HTR-8/SVneo (cell line): ENCODE measurements around the gene OR51V1.
"Not testable (repeated sequence)": the region's sequence is repeated elsewhere in the genome, so short reads cannot be mapped to it uniquely, and the experiment has no call there.

Experiments
- DNase-seq: peaks from one replicate; pipeline ENCODE4 v3.0.0; 2011; ENCODE audit warnings: low spot score, mixed read lengths; ENCODE audit not compliant: insufficient read length
- FAIRE-seq: peaks from 2 replicates; lab custom pipeline; 2011; peaks lifted over from hg19 to GRCh38; lab: Jason Lieb, UNC

Gene OR51V1, protein sequence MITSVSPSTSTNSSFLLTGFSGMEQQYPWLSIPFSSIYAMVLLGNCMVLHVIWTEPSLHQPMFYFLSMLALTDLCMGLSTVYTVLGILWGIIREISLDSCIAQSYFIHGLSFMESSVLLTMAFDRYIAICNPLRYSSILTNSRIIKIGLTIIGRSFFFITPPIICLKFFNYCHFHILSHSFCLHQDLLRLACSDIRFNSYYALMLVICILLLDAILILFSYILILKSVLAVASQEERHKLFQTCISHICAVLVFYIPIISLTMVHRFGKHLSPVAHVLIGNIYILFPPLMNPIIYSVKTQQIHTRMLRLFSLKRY

DNA sequence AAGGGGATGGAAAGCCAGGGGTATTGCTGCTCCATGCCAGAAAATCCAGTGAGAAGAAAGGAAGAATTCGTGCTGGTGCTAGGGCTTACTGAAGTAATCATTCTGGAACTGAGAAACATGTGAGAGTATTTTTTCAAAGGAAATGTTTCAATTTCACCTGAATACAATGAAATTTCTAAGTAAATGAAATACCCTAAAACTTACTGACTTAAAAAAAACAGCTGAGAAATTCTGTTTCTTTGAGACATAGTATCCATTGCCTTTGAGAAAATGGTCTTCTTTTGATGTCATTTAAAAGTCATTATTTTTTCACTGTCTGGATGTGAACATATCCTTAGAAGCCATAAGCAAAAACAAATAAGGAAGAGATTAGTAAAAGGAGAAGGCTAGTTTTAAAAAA is at the start of gene OR51V1:
Gene OR51V1 (minus strand): TSS at position 101 of the 400 bp plus-strand sequence. CDS start 0 bp downstream, at position 101.
- no peak for FAIRE-seq
- no peak for DNase-seq

DNA sequence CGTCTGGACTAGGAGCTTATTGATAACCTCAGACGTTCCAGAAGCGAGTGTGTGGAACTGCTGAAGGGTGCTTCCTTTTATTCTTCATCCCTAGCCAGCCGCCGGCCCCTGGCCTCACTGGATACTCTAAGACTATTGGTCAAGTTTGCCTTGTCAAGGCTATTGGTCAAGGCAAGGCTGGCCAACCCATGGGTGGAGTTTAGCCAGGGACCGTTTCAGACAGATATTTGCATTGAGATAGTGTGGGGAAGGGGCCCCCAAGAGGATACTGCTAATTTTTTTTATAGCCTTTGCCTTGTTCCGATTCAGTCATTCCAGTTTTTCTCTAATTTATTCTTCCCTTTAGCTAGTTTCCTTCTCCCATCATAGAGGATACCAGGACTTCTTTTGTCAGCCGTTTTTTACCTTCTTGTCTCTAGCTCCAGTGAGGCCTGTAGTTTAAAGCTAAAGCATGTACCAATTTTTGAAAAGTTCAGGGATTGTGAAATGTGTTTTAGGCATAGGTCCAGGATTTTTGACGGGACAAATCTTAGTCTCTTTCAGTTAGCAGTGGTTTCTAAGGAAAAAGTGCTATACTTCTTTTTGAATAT is 49.4 kb upstream of the OR51V1 start, which contains the start of gene HBG1:
Gene HBG1 (minus strand): TSS at position 51 of the 590 bp plus-strand sequence. CDS start 53 bp downstream, outside the sequence.
- not testable (repeated sequence) for DNase-seq, FAIRE-seq

DNA sequence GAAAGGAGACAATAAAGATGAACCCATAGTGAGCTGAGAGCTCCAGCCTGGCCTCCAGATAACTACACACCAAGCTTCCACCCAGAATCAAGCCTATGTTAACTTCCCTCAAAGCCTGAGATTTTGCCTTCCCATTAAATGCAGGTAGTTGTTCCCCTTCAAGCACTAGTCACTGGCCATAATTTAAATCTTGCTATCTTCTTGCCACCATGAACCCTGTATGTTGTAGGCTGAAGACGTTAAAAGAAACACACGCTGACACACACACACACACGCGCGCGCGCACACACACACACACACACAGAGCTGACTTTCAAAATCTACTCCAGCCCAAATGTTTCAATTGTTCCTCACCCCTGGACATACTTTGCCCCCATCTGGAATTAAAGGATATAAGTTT is 48.0 kb upstream of the OR51V1 start:
- DNase-seq, FAIRE-seq: not testable (repeated sequence)

DNA sequence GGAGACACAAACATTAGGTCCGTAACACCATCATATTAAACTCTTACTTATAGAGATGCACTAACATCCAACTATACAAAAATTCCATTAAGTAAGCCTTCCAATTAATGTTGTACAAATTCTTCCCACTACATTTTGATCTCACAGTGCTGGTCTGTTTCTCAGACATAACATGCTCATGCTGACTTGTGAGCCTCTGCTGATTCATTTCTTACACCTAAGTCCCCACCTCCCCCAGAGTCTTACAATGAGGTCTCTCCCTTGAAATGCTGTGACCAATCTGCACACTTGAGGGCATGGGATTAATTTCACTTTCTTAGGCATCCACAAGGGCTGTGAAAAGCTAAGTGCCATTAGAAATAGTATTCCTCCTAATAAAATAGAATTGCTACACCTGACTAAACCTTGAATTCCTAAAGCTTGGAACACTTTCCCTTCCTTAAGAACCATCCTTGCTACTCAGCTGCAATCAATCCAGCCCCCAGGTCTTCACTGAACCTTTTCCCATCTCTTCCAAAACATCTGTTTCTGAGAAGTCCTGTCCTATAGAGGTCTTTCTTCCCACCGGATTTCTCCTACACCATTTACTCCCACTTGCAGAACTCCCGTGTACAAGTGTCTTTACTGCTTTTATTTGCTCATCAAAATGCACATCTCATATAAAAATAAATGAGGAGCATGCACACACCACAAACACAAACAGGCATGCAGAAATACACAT is 47.1 kb upstream of the OR51V1 start:
- no peak for DNase-seq
- no peak for FAIRE-seq

DNA sequence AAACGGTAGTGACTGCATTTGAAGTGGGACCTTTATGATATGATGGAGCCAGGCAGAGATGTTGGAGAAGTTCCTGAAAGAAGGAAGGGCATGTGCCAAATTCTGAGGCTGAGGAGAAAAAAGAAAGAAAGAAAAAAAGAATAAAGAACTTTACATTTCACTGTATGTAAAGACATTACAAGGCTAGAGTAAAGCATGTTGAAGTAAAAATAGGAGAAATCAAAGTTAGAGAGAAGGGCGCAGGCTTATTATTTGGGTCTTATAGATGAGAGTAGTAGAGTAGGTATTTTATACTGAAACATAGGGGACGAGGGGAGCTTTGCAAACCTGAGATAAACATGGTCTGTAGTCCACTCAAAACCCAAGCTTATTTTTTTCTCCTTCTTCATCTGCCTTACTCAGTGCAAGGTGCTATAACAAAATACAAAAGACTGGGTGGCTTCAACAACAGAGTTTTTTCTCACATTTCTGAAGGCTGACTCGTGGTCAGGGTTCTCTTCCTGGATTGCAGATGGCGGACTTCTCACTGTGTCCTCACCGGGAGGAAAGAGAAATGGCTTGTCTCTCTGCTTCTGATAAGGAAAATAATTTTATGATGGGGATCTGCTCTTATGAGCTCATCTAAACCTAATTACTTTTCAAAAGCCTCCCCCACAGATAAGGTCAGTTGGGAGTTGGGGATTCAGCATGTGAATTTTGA is 46.4 kb upstream of the OR51V1 start:
- DNase-seq = no peak
- no peak for FAIRE-seq

DNA sequence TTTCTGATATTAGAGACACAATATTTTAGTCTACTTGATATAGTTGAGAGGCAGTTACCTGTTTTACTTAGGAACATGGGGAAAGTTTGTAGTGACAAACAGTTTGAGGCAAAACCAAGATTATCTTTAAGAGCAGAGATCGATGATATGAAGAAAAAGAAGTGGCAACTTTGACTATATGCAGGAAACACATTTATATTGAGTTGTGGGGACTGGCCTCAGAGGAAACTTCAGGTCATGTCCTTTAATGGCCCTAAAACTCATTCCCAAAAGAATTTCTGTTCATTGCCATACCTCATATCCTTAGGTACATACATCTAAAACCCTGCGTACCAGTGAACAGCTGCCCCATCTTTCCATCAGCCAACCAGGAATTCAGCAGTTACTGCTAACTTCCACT is 44.7 kb upstream of the OR51V1 start:
- DNase-seq (no peak), FAIRE-seq (no peak)

DNA sequence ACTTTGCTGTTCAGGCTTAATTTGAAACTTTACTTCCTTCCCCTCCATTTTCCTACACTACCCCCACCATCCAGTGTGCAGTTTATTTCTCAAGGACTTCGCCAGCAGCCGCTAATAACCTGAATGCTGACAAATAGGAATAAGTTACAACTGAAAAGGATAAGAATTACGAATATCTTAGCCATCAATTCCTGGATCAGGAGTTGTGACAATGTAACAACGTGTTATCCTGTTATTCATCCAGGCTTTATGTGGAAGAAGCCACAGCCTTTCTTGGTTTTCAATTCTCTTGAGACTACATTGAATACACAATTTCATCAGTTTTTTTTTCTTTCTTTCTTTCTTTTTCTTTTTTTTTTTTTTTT is 43.3 kb upstream of the OR51V1 start:
- FAIRE-seq (no peak), DNase-seq (no peak)

DNA sequence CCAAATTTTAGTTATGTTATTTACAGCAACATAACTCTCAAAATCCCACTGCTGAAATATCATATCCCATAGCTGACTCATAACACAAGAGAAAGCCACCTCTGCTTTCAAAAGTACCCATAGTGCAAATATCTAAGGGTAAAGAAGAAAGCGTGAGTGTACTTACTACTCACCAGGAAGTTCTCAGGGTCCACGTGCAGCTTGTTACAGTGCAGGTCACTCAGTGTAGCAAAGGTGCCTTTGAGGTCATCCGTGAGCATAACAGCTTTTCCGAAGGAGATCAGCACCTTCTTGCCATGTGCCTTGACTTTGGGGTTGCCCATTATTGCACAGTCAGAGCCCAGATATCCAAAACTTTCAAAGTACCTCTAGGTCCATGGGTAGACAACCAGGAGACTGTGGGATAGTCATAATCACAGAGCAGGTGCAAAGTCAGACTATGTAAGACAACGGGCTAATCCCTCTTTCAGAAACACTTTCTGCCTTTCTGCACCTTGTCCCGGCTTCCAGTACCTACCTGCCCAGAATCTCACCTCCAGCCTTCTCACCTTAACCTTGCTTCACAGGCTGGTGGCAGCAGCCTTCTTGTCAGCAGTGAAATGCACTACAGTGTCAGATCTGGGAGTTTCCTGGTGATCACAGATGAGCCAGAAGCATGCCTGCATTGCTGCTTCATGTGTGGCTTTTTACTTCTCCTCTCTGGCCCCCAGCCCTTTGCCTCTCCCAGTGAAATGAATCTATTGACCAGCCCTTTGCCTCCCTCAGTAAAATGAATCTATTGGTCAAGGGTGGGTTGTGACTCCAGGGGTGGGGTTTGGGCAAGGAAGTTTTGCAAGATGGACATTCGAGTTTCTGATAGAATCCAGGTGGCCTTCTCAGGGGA is 42.7 kb upstream of the OR51V1 start:
- DNase-seq = no peak

DNA sequence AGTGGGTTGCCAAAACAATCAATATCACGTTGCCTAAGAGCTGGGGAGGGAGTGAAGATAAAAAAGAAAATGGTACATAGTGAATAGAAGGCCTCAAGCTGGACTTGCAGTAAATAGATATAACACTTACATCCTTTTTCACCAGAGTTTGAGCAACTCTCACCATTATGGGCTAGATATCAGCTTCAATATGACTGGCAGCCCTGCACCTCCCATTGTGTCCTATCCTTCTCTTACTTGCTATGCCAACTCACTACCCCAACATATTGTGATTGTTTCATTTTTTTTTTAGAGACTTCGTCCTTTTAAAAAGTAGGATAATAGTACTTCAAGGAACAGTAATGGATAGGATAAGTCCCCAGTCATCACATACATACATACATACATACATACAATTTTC is 41.7 kb upstream of the OR51V1 start:
- no peak for FAIRE-seq

More for the DNA sequence above, 42.7 kb upstream of the OR51V1 start:
- FAIRE-seq = no peak

DNA sequence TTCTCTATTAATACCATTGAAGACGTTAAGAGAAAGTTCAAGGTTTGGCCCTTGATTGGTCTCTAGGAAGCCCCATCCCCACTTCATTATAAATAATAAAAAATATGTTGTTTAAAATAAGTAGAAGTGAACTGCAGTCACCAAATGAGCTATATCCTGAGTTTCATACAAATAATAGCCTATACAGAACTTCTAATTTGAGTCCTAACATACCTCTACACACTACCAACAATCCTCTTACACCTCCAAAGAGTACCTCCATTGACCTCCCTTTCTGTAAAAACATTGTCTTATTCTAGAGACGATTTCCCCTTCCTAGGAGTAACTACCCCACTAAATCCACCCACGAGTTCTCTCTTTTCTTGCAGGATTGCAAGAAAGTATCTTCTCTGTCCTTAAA is 41.0 kb upstream of the OR51V1 start:
- DNase-seq = no peak
- FAIRE-seq = no peak

More for the DNA sequence above, 41.7 kb upstream of the OR51V1 start:
- DNase-seq = no peak

DNA sequence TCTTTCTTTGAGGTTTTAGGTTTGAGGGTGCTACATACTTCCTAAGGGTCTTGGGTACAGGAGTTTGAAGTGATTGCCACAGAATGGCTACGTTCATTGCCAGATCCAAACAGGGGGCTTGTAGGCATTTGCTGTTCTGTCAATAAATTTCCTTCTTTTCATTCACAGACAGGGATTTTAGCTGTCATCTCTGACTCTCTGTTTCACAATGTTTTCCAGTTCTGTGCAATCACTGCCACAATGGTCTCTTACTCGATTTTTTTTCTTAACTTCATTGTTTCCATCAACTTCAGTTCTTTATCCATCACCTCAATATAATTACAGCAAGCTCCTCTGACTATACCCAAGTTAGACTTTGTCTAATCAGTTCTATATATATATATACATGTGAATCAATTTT is 40.0 kb upstream of the OR51V1 start:
- FAIRE-seq (no peak), DNase-seq (no peak)

DNA sequence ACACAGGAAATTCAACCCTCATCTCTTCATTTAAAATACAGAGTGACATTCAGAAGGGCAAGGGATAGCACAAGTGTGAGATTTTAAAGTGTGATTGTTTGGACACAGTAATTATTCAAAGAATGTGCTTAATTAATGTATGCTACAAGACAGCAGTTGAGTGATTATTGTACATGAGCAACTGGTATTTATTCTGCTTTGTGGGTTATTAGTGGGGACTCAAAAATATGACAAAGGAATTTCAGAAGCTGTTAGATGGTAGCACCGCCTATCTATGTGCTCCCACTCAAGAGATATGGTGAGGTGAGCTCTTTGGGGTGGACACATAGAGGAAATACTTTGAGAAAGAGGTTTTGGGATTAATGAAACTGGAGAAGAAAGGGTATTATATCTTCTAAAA is 39.6 kb upstream of the OR51V1 start:
- no peak for FAIRE-seq

DNA sequence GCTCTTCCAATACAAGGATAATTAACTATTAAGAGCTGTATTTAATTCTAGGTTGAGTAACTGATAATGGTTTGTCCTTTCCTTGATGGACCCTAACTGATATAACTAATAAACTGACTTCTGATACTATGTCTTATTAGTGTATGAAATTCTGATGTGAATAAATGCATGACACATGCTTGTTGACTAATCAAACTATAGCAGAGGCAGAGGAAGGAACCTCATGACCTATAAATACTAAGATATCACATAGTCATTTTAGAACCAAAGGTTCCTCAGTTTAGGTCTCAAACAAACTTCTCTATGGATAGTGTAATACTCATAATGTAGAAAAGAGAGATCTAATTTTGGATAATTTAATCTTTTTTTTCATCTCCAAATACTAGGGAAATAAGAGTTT is 38.6 kb upstream of the OR51V1 start:
- DNase-seq (no peak), FAIRE-seq (no peak)

More for the DNA sequence above, 39.6 kb upstream of the OR51V1 start:
- no peak for DNase-seq

DNA sequence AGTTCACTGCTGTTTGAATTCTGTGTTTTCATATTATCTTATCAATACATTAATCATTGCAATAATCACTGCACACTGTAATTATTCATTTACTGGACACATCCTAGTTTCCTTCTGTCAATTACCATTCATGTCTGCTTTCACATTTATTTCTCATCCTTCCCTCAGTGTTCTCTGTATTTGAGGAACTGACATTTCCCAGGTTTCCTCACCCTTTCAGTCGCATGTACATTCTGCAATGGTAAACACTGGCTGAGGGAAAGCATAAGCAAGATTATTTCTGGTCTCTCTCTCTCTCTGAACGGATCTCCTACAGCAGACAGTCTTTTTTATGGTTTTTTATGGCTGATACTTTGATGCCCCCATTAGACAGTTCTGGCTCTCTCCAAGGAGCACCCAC is 38.0 kb upstream of the OR51V1 start:
- FAIRE-seq = no peak
- no peak for DNase-seq

DNA sequence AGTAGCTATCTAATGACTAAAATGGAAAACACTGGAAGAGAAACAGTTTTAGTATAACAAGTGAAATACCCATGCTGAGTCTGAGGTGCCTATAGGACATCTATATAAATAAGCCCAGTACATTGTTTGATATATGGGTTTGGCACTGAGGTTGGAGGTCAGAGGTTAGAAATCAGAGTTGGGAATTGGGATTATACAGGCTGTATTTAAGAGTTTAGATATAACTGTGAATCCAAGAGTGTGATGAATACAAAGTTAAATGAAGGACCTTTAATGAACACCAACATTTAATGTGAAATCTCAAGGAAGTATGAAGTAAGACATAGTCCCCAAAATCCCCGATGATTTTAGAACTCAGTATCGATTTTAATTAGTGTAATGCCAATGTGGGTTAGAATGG is 36.9 kb upstream of the OR51V1 start:
- DNase-seq (no peak), FAIRE-seq (no peak)

DNA sequence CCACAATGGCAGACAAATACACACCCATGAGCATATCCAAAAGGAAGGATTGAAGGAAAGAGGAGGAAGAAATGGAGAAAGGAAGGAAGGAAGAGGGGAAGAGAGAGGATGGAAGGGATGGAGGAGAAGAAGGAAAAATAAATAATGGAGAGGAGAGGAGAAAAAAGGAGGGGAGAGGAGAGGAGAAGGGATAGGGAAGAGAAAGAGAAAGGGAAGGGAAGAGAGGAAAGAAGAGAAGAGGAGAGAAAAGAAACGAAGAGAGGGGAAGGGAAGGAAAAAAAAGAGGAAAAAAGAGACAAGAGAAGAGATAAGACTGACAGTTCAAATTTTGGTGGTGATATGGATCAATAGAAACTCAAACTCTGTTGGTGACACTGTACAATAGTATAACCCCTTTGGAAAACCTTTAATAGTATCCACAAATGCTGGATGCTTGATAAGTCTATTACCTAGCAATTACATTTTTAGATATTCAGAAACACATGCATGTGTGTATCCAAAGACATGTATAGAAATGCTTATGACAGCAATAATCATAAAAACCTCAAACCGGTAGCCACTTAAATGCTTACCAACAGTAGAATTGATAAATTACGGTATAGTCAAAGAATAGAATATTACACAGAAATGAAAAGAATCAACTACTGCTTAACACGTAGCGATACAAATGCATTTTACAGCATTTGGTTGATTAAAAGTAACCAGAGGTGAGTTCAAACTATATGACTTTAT is 35.0 kb upstream of the OR51V1 start:
- DNase-seq (no peak), FAIRE-seq (no peak)

DNA sequence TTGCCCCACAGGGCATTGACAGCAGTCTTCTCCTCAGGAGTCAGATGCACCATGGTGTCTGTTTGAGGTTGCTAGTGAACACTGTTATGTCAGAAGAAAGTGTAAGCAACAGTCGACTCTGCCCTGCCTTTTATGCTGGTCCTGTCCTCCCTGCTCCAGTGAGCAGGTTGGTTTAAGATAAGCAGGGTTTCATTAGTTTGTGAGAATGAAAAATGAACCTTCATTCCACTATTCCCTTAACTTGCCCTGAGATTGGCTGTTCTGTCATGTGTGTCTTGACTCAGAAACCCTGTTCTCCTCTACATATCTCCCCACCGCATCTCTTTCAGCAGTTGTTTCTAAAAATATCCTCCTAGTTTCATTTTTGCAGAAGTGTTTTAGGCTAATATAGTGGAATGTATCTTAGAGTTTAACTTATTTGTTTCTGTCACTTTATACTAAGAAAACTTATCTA is 33.9 kb upstream of the OR51V1 start, which contains the start of gene HBD:
Gene HBD (minus strand): TSS at position 103 of the 454 bp plus-strand sequence. CDS start 50 bp downstream, at position 53.
- FAIRE-seq (no peak), DNase-seq (no peak)

DNA sequence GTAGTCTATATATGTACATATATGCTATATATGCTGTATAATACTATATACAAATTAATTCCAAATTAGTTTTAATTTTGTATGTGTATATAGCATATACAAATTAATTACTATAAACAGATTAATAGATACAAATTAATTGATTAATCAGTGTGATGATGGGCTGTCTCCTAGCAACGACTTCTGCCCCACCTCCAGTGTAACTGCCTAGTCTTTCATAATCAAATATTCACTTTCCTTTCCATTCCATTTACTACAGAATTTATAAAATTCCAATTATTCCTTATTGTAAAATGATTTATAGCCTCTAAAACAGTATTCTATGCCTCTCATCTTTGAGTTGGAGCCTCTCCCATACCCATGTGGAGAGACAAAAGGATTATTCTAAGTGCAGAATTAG is 32.8 kb upstream of the OR51V1 start:
- DNase-seq (no peak), FAIRE-seq (no peak)

DNA sequence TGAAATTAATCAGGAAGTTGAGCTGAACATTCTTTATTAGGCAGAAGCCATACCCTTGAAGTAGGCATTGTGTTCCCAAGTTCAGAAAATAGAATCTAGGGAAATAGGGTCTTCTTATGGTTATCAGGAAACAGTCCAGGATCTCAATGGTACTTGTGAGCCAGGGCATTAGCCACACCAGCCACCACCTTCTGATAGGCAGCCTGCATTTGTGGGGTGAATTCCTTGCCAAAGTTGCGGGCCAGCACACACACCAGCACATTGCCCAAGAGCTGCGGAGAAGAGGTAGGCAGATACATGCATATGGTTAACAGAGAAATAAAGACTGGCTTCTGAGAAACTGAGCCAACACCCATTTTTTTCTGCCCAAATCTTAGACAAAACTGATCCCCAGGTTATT is 32.3 kb upstream of the OR51V1 start:
- no peak for DNase-seq
- FAIRE-seq = no peak
